ENCODE results near the gene ADAMTS2.

ADAMTS2 gene

GRCh38 chr5:179371681-179372680, 26.7 kb upstream of the ADAMTS2 start:
- no peak for DNase-seq (ENCODE audit: low read depth)

GRCh38 chr5:179371121-179371510, 25.9 kb upstream of the ADAMTS2 start:
- DNase-seq (ENCODE audit: low read depth), result peak; percentile 33

- no peak for DNase-seq (ENCODE audit: low read depth)
These were observed 25.3 kb upstream of the ADAMTS2 start for GRCh38 chr5:179370490-179371120.

- DNase-seq (ENCODE audit: low read depth), result no peak
These were observed 24.2 kb upstream of the ADAMTS2 start for GRCh38 chr5:179369530-179369884.

- DNase-seq (ENCODE audit: low read depth), result no peak
These were observed 23.7 kb upstream of the ADAMTS2 start for GRCh38 chr5:179368806-179369529.

- DNase-seq (ENCODE audit: low read depth), result no peak
These were observed 23.0 kb upstream of the ADAMTS2 start for GRCh38 chr5:179368126-179368805.

GRCh38 chr5:179367491-179367890, 22.2 kb upstream of the ADAMTS2 start:
- DNase-seq (ENCODE audit: low read depth), result no peak

GRCh38 chr5:179362355-179362754, 17.1 kb upstream of the ADAMTS2 start:
- DNase-seq (ENCODE audit: low read depth), result no peak

- DNase-seq (ENCODE audit: low read depth), result no peak
These were observed 15.9 kb upstream of the ADAMTS2 start for GRCh38 chr5:179361037-179361603.

- no peak for DNase-seq (ENCODE audit: low read depth)
These were observed 11.8 kb upstream of the ADAMTS2 start for GRCh38 chr5:179357031-179357430.

- no peak for DNase-seq (ENCODE audit: low read depth)
These were observed 11.0 kb upstream of the ADAMTS2 start for GRCh38 chr5:179355976-179356974.

- DNase-seq (ENCODE audit: low read depth), result no peak
These were observed 9.1 kb upstream of the ADAMTS2 start for GRCh38 chr5:179354305-179354882.

GRCh38 chr5:179348843-179349242, 3.6 kb upstream of the ADAMTS2 start:
- DNase-seq (ENCODE audit: low read depth), result no peak

- DNase-seq (ENCODE audit: low read depth), result no peak
These were observed 2.8 kb upstream of the ADAMTS2 start for GRCh38 chr5:179348011-179348530.

GRCh38 chr5:179347581-179347980, 2.3 kb upstream of the ADAMTS2 start:
- no peak for DNase-seq (ENCODE audit: low read depth)

GRCh38 chr5:179346875-179347274, 1.6 kb upstream of the ADAMTS2 start:
- DNase-seq (ENCODE audit: low read depth), result no peak

- DNase-seq (ENCODE audit: low read depth), result peak; percentile 55
These were observed 1.1 kb upstream of the ADAMTS2 start for GRCh38 chr5:179346401-179346800.

GRCh38 chr5:179345183-179345432, 153 bp downstream of the ADAMTS2 start:
- DNase-seq (ENCODE audit: low read depth), result no peak

GRCh38 chr5:179344431-179345182, 654 bp downstream of the ADAMTS2 start:
- peak; percentile 56 for DNase-seq (ENCODE audit: low read depth)

All from ELR (cell line).